Stimulated activated CD8-positive, alpha-beta memory T cell treated with anti-CD3 and anti-CD28 coated beads, Interleukin-4, amount 100 ng/mL, for 24 hours (primary cell): ENCODE measurements around the gene ATXN1.

ENCODE experiments used
- DNase-seq: peaks from one replicate; pipeline ENCODE4 v3.0.0-alpha.2; 2020; ENCODE audit warnings: low read depth

Gene ATXN1

DNA sequence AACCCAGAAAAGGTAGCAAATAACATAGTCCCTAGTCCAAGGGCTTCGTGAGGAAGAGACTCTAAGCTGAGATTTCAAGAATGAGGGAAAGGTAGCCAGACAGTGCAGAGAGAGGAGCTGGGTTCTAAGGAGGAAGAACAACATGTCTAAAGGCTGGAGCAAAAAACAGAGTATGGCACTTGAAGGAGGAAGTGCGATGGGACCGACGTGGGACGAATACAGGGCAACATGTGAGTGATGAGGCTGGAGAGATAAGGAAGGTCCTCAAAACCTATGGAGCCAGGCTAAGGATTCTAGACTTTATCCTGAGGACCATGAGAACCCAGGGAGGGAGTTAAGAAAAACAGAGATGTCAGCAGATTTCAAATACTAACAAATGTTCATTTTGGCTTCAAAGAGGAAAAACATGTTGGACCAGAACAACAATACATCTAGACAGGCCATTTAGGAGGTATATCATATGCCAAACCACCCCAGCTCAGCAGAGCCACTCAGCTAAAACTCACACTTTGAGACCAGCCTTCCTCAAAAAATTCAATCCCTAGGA lies 17.5 kb downstream of the ATXN1 start:
- no peak for DNase-seq

- no peak for DNase-seq
Observed at GRCh38 chr6:16742116-16742515, 19.1 kb downstream of the ATXN1 start.

- no peak for DNase-seq
Observed at GRCh38 chr6:16741112-16742016, 19.9 kb downstream of the ATXN1 start.

GRCh38 chr6:16740097-16740496 lies 21.2 kb downstream of the ATXN1 start:
- no peak for DNase-seq

GRCh38 chr6:16739329-16739801 lies 21.9 kb downstream of the ATXN1 start:
- no peak for DNase-seq

GRCh38 chr6:16737925-16738324 lies 23.3 kb downstream of the ATXN1 start:
- no peak for DNase-seq

DNA sequence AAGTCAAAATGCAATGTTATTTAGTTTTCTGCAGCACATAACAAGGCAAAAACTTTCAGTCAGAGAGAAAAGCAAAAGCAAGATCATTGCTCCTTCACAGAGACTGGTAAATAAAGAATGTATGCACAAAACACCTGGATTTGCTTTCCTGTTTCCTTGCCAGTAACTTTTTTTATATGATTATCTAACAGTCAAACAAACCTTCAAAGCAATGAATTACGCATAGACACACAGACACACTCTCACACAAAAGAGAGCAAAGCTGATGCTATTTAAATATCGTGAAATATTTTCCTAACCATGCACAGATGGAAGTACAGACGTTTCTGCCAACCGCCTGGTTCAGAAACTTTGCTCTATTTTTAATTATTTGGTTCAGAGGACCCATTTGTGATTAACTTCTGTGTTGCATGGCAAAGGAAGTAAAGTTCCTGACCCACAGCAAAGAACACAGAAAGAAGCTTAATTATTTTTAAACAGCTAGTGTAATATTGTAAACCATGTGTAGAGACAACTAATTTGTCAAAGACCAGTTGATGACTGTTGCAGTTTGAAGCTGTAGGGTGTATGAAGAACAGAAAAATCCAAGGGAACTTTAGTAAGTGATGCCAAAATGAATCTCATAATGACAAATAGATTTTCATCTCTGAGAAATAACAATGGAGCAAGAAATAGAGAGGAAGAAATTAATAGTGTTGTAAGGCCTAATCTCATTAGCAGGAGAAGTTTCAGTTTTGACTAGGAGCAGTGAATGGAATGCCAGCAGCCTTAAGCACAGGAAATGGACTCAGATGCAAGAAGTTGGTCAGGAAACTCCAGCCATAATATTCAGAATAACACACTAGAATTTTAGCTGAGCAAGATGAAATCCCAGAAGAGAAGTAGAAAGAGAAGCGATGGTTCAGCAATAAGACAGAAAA lies 24.1 kb downstream of the ATXN1 start:
- no peak for DNase-seq

GRCh38 chr6:16735014-16735413 lies 26.2 kb downstream of the ATXN1 start:
- no peak for DNase-seq

- DNase-seq: no peak
Observed at GRCh38 chr6:16733085-16733484, 28.2 kb downstream of the ATXN1 start.

- DNase-seq: no peak
Observed at GRCh38 chr6:16731478-16732051, 29.7 kb downstream of the ATXN1 start.

DNA sequence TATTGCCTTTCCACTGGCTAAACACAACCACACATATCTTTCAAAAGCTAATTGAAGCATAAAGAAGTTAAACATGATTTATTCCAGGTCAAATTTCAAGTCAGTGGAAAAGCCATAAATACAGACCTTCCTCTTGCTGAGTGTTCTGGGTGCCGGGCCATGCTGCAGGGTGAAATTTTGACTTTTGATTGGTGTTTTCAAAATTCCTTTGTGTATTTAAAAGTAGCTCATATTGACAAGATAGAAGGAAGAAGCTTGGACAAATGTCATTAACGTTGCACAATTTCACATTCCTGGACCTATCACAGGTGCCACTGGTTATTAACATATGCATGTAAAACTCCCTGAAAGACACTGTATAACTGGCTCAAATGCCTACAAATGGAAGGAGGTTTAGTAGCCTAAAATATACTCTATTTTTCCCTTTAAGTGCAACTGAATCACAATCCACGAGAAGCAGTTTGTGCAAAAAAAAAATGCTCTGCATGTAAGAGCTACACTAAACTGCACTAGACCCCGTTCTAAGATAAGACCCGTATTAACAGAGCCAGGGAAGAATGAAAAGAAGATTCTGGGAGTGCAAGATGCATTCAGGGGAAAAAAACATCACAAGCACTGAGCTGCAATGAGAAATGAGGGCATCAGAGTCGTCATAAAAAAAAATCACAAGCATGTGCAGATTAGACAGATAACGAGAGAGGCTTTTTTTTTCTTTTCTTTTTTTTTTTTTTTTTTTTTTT lies 30.4 kb downstream of the ATXN1 start:
- no peak for DNase-seq

GRCh38 chr6:16729744-16730143 lies 31.5 kb downstream of the ATXN1 start:
- no peak for DNase-seq

DNA sequence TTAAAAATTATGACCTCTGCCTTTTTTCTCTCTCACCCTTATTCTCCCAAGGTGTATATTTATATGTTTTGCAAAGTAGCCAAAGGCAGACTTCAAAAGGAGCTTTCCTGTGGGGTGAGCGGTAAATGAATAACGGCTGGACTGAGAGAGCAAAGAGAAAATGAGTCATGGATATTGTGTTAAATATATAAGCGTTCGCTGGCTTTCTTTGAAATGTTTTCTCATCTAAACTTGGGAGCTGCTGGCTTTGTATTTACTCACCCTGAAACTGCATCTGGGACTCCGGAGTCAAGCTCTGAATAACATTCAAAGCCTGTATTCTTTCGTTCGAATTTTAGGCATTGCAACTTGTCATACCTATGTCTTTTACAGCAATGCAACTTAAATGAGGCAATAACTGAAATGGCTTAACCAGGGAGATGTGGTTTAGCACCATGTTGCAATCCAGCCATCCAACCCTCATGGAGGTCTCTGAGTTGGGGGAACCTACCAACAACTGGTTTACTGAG lies 32.0 kb downstream of the ATXN1 start:
- no peak for DNase-seq

GRCh38 chr6:16728513-16729182 lies 32.6 kb downstream of the ATXN1 start:
- no peak for DNase-seq

- DNase-seq: no peak
Observed at GRCh38 chr6:16727996-16728395, 33.3 kb downstream of the ATXN1 start.

GRCh38 chr6:16725145-16725864 lies 36.0 kb downstream of the ATXN1 start:
- no peak for DNase-seq

- no peak for DNase-seq
Observed at GRCh38 chr6:16723826-16724225, 37.4 kb downstream of the ATXN1 start.

- DNase-seq: no peak
Observed at GRCh38 chr6:16723402-16723801, 37.9 kb downstream of the ATXN1 start.

- DNase-seq: no peak
Observed at GRCh38 chr6:16722630-16723029, 38.6 kb downstream of the ATXN1 start.

- DNase-seq: no peak
Observed at GRCh38 chr6:16721977-16722376, 39.3 kb downstream of the ATXN1 start.
